Panc1 (cell line): Measurements from ENCODE around the gene EML6.

Source experiments
- POLR2AphosphoS5 ChIP-seq: IDR thresholded peaks from 2 replicates; pipeline ENCODE4 v1.6.1; 2012; ENCODE audit warnings: mild to moderate bottlenecking, low read depth, low read length, moderate library complexity
- REST ChIP-seq, 2 experiments: IDR thresholded peaks; 2 replicates each; pipeline ENCODE4 v1.6.1; 2011 to 2012; ENCODE audit warnings: low read depth in 2 of 2, control low read depth in 1 of 2, low read length in 1 of 2, mild to moderate bottlenecking in 1 of 2, moderate library complexity in 1 of 2; ENCODE audit not compliant: insufficient read depth in 1 of 2
- SIN3A ChIP-seq: IDR thresholded peaks from 2 replicates; pipeline ENCODE4 v1.6.1; 2012; ENCODE audit warnings: low read depth, mild to moderate bottlenecking, low read length, moderate library complexity, borderline replicate concordance; ENCODE audit not compliant: insufficient read depth
- TCF7L2 ChIP-seq: IDR thresholded peaks from 2 replicates; pipeline ENCODE4 v1.6.1; 2011; ENCODE audit warnings: mild to moderate bottlenecking, low read depth, low read length, inconsistent platforms
- TF ChIP-seq, protein P1 (sequence below): fragments of 450-650 bp; IDR thresholded peaks from 2 replicates; pipeline ENCODE4 v1.5.1; 2017; ENCODE audit warnings: mild to moderate bottlenecking

- TF ChIP-seq, protein P1, sequence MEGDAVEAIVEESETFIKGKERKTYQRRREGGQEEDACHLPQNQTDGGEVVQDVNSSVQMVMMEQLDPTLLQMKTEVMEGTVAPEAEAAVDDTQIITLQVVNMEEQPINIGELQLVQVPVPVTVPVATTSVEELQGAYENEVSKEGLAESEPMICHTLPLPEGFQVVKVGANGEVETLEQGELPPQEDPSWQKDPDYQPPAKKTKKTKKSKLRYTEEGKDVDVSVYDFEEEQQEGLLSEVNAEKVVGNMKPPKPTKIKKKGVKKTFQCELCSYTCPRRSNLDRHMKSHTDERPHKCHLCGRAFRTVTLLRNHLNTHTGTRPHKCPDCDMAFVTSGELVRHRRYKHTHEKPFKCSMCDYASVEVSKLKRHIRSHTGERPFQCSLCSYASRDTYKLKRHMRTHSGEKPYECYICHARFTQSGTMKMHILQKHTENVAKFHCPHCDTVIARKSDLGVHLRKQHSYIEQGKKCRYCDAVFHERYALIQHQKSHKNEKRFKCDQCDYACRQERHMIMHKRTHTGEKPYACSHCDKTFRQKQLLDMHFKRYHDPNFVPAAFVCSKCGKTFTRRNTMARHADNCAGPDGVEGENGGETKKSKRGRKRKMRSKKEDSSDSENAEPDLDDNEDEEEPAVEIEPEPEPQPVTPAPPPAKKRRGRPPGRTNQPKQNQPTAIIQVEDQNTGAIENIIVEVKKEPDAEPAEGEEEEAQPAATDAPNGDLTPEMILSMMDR = no peak
- TF ChIP-seq SIN3A (no peak), REST (IDR thresholded peaks at IDR 0.05; ENCODE audit: insufficient read depth in 1 of 2, low read depth in 2 of 2, low read length in 1 of 2) (no peak), POLR2AphosphoS5 (no peak), TCF7L2 (peak; percentile 41; the same call in 1 of the 2 replicates)
Observed at GRCh38 chr2:54906716-54907115, 183.3 kb downstream of the EML6 start.
